Osteoblast (primary cell): Measurements from ENCODE around the gene UBE2N. TPM values are rescaled to one million over a fixed set of nuclear protein-coding genes. Genes with fewer than 3 reads are reported as not detected.
A peak's percentile ranks its signal among the peaks of the same experiment; 100 is the strongest.

Source experiments
- DNase-seq: peaks from one replicate; pipeline ENCODE4 v3.0.0; 2011; ENCODE audit warnings: low spot score, mixed read lengths; ENCODE audit not compliant: insufficient read length; ENCODE audit errors: missing footprints
- H2AFZ ChIP-seq: 2 replicates; pipeline ENCODE4 v1.6.0; 2011; ENCODE audit warnings: mild to moderate bottlenecking, low read length
- H3K27ac ChIP-seq: 2 replicates; pipeline ENCODE4 v1.5.1; 2011; ENCODE audit warnings: mild to moderate bottlenecking, low read depth, low read length, moderate library complexity
- H3K27me3 ChIP-seq: 2 replicates; pipeline ENCODE4 v1.6.0; 2012; ENCODE audit warnings: mild to moderate bottlenecking, control low read depth, inconsistent platforms, low read length, moderate library complexity; ENCODE audit not compliant: insufficient read depth
- H3K36me3 ChIP-seq: 2 replicates; pipeline ENCODE4 v1.5.1; 2011; ENCODE audit warnings: mild to moderate bottlenecking, low read length, control low read depth, moderate library complexity; ENCODE audit not compliant: insufficient read depth
- H3K4me1 ChIP-seq: 2 replicates; pipeline ENCODE4 v1.5.1; 2011; ENCODE audit warnings: mild to moderate bottlenecking, low read length, control low read depth, moderate library complexity; ENCODE audit not compliant: insufficient read depth
- H3K4me2 ChIP-seq: 2 replicates; pipeline ENCODE4 v1.6.0; 2011; ENCODE audit warnings: mild to moderate bottlenecking, low read length; ENCODE audit not compliant: insufficient read depth
- H3K4me3 ChIP-seq: fragments of 200-600 bp; sonication (generic); 3 replicates; pipeline ENCODE4 v1.5.1; 2012; ENCODE audit warnings: mild to moderate bottlenecking, low read length, inconsistent platforms; ENCODE audit not compliant: insufficient read depth
- H3K79me2 ChIP-seq: 2 replicates; pipeline ENCODE4 v1.6.0; 2012; ENCODE audit warnings: mild to moderate bottlenecking, low read length, control low read depth, inconsistent platforms; ENCODE audit not compliant: insufficient read depth
- H3K9me3 ChIP-seq: 2 replicates; pipeline ENCODE4 v1.5.1; 2011; ENCODE audit warnings: low read depth, low read length, control low read depth
- H4K20me1 ChIP-seq: 2 replicates; pipeline ENCODE4 v1.6.0; 2012; ENCODE audit warnings: mild to moderate bottlenecking, low read length, control low read depth; ENCODE audit not compliant: insufficient read depth
- CTCF ChIP-seq: IDR thresholded peaks from 2 replicates; pipeline ENCODE4 v1.5.1; 2011; ENCODE audit warnings: mild to moderate bottlenecking, low read depth, low read length, moderate library complexity; ENCODE audit errors: extremely low read depth
- total RNA-seq: library from RNA; depleted of rRNA; stranded (reverse); fragments of >200 nt; gene quantifications from 2 replicates; pipeline ENCODE4 v1.2.3, GENCODE V29; 2012

The UBE2N gene
- total RNA-seq = 44.2 and 53.0 TPM in 2 replicates

GRCh38 chr12:93441617-93442410 is at the start of gene UBE2N:
TSS of gene UBE2N (minus strand) at chr12:93441947. CDS start at chr12:93441884, 63 bp downstream.
- Histone ChIP-seq H3K79me2 (peaks cover 49% of the 10 kb centered on the region), H3K27me3 (no peaks in the 10 kb centered on the region), H3K4me3 (peak within 1 kb of the TSS; percentile 80), H4K20me1 (peaks cover 31% of the 10 kb centered on the region), H3K36me3 (no peaks in the 10 kb centered on the region), H3K4me2 (peak within 1 kb of the TSS; percentile 85), H3K9me3 (no peaks in the 10 kb centered on the region), H2AFZ (peak within 1 kb of the TSS; percentile 96), H3K4me1 (peaks cover 29% of the 10 kb centered on the region), H3K27ac (peak within 1 kb of the TSS; percentile 86)
- no peak for TF ChIP-seq CTCF
- peak; percentile 98 for DNase-seq

- Histone ChIP-seq H2AFZ (no peak overlapping the region), H3K4me2 (peak overlapping the region; percentile 15), H3K27me3 (no peaks in the 10 kb centered on the region), H3K27ac (peak overlapping the region; percentile 37), H3K9me3 (no peaks in the 10 kb centered on the region), H3K79me2 (peaks cover 6% of the 10 kb centered on the region), H3K4me1 (peaks cover 9% of the 10 kb centered on the region), H4K20me1 (peaks cover 8% of the 10 kb centered on the region), H3K4me3 (no peak overlapping the region), H3K36me3 (peaks cover 66% of the 10 kb centered on the region)
- no peak for DNase-seq
- no peak for TF ChIP-seq CTCF
Observed at GRCh38 chr12:93484315-93484981, 42.7 kb upstream of the UBE2N start.

- Histone ChIP-seq H3K79me2 (peaks cover 6% of the 10 kb centered on the region), H3K4me3 (no peak overlapping the region), H3K4me2 (no peak overlapping the region), H4K20me1 (peaks cover 8% of the 10 kb centered on the region), H3K27ac (no peak overlapping the region), H3K36me3 (peaks cover 55% of the 10 kb centered on the region), H2AFZ (no peak overlapping the region), H3K9me3 (no peaks in the 10 kb centered on the region), H3K4me1 (peaks cover 9% of the 10 kb centered on the region), H3K27me3 (no peaks in the 10 kb centered on the region)
- DNase-seq = no peak
- TF ChIP-seq CTCF = no peak
Observed at GRCh38 chr12:93483151-93483807, 41.5 kb upstream of the UBE2N start.
